ENCODE results near the gene FBXW12. TPM values are rescaled to one million over a fixed set of nuclear protein-coding genes. Genes with fewer than 3 reads are reported as not detected.

FBXW12 gene
- polyA plus RNA-seq, 1 donor from 2014 or later = not detected

- no peaks in the 10 kb centered on the region for H3K9me3 ChIP-seq (ENCODE audit: low read length)
- peaks cover 3% of the 10 kb centered on the region for H4K20me1 ChIP-seq (ENCODE audit: insufficient read depth)
- no peaks in the 10 kb centered on the region for H3K36me3 ChIP-seq (ENCODE audit: insufficient read depth, low read length)
- H3K4me3 ChIP-seq (ENCODE audit: low read length) = no peak overlapping the region
- H3K9me2 ChIP-seq (ENCODE audit: insufficient read depth, low read length) = no peaks in the 10 kb centered on the region
- H3F3A ChIP-seq (ENCODE audit: insufficient read depth, low read length, poor library complexity, severe bottlenecking) = no peaks in the 10 kb centered on the region
- peaks cover 51% of the 10 kb centered on the region for H3K79me2 ChIP-seq (replicated peaks; ENCODE audit: insufficient read depth, low read length)
- no peak overlapping the region for H2AFZ ChIP-seq (ENCODE audit: low read depth, low read length)
- H3K27me3 ChIP-seq (ENCODE audit: insufficient read depth, low read depth, low read length) = no peaks in the 10 kb centered on the region
- H3K9ac ChIP-seq (ENCODE audit: low read length) = no peak overlapping the region
- TF ChIP-seq EP300 (conservative IDR thresholded peaks at IDR 0.05; ENCODE audit: poor library complexity, severe bottlenecking) (no peak), POLR2AphosphoS5 (IDR thresholded peaks at IDR 0.05) (no peak), EZH2 (IDR thresholded peaks at IDR 0.05; ENCODE audit: borderline replicate concordance, insufficient read depth, low read length, poor library complexity, severe bottlenecking) (no peak), RAD21 (conservative IDR thresholded peaks at IDR 0.05) (no peak), MXI1 (conservative IDR thresholded peaks at IDR 0.05; ENCODE audit: poor library complexity, severe bottlenecking) (no peak), TAF1 (IDR thresholded peaks at IDR 0.05; ENCODE audit: low read depth) (no peak), SMC3 (conservative IDR thresholded peaks at IDR 0.05; ENCODE audit: poor library complexity) (no peak), CTCF (IDR thresholded peaks at IDR 0.05; ENCODE audit: poor library complexity, severe bottlenecking) (no peak)
- TF ChIP-seq, protein P1, sequence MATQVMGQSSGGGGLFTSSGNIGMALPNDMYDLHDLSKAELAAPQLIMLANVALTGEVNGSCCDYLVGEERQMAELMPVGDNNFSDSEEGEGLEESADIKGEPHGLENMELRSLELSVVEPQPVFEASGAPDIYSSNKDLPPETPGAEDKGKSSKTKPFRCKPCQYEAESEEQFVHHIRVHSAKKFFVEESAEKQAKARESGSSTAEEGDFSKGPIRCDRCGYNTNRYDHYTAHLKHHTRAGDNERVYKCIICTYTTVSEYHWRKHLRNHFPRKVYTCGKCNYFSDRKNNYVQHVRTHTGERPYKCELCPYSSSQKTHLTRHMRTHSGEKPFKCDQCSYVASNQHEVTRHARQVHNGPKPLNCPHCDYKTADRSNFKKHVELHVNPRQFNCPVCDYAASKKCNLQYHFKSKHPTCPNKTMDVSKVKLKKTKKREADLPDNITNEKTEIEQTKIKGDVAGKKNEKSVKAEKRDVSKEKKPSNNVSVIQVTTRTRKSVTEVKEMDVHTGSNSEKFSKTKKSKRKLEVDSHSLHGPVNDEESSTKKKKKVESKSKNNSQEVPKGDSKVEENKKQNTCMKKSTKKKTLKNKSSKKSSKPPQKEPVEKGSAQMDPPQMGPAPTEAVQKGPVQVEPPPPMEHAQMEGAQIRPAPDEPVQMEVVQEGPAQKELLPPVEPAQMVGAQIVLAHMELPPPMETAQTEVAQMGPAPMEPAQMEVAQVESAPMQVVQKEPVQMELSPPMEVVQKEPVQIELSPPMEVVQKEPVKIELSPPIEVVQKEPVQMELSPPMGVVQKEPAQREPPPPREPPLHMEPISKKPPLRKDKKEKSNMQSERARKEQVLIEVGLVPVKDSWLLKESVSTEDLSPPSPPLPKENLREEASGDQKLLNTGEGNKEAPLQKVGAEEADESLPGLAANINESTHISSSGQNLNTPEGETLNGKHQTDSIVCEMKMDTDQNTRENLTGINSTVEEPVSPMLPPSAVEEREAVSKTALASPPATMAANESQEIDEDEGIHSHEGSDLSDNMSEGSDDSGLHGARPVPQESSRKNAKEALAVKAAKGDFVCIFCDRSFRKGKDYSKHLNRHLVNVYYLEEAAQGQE (IDR thresholded peaks at IDR 0.05; ENCODE audit: borderline replicate concordance) = no peak
- no peak overlapping the region for H3K27ac ChIP-seq (ENCODE audit: low read length)
- H3K4me2 ChIP-seq (ENCODE audit: low read length) = no peak overlapping the region
These were observed 50.7 kb downstream of the FBXW12 start for GRCh38 chr3:48422681-48423080.

- no peak overlapping the region for H3K9ac ChIP-seq (ENCODE audit: low read length)
- H3K27ac ChIP-seq (ENCODE audit: low read length) = no peak overlapping the region
- TF ChIP-seq EZH2 (IDR thresholded peaks at IDR 0.05; ENCODE audit: borderline replicate concordance, insufficient read depth, low read length, poor library complexity, severe bottlenecking) = no peak
- TF ChIP-seq POLR2AphosphoS5 (IDR thresholded peaks at IDR 0.05) = no peak
- no peak for TF ChIP-seq EP300 (conservative IDR thresholded peaks at IDR 0.05; ENCODE audit: poor library complexity, severe bottlenecking)
- TF ChIP-seq, protein P1 (IDR thresholded peaks at IDR 0.05; ENCODE audit: borderline replicate concordance) = no peak
- no peak for TF ChIP-seq RAD21 (conservative IDR thresholded peaks at IDR 0.05)
- no peak for TF ChIP-seq MXI1 (conservative IDR thresholded peaks at IDR 0.05; ENCODE audit: poor library complexity, severe bottlenecking)
- TF ChIP-seq TAF1 (IDR thresholded peaks at IDR 0.05; ENCODE audit: low read depth) = no peak
- no peak for TF ChIP-seq SMC3 (conservative IDR thresholded peaks at IDR 0.05; ENCODE audit: poor library complexity)
- no peak for TF ChIP-seq CTCF (IDR thresholded peaks at IDR 0.05; ENCODE audit: poor library complexity, severe bottlenecking)
- H3F3A ChIP-seq (ENCODE audit: insufficient read depth, low read length, poor library complexity, severe bottlenecking) = no peaks in the 10 kb centered on the region
- no peaks in the 10 kb centered on the region for H3K36me3 ChIP-seq (ENCODE audit: insufficient read depth, low read length)
- H3K9me2 ChIP-seq (ENCODE audit: insufficient read depth, low read length) = no peaks in the 10 kb centered on the region
- H2AFZ ChIP-seq (ENCODE audit: low read depth, low read length) = no peak overlapping the region
- H3K27me3 ChIP-seq (ENCODE audit: insufficient read depth, low read depth, low read length) = no peaks in the 10 kb centered on the region
- no peak overlapping the region for H3K4me2 ChIP-seq (ENCODE audit: low read length)
- H3K4me3 ChIP-seq (ENCODE audit: low read length) = no peak overlapping the region
- peaks cover 58% of the 10 kb centered on the region for H3K79me2 ChIP-seq (replicated peaks; ENCODE audit: insufficient read depth, low read length)
- no peaks in the 10 kb centered on the region for H3K9me3 ChIP-seq (ENCODE audit: low read length)
- peaks cover 3% of the 10 kb centered on the region for H4K20me1 ChIP-seq (ENCODE audit: insufficient read depth)
These were observed 51.3 kb downstream of the FBXW12 start for GRCh38 chr3:48423241-48423882.
